Uterus (tissue), 4 donors: ENCODE results near the gene C1S. TPM values are rescaled to one million over a fixed set of nuclear protein-coding genes. Genes with fewer than 3 reads are reported as not detected.

Source experiments
- DNase-seq, 2 donors: peaks; one replicate each; pipeline ENCODE4 v3.0.0-alpha.2; 2019 to 2020
- H3K27ac ChIP-seq, 2 donors: fragments of 200-600 bp; sonication (generic); 1 replicate in 1 of 2; 2 replicates in 1 of 2; pipeline ENCODE4 v1.5.1; 2016 to 2018
- H3K27me3 ChIP-seq, 2 donors: fragments of 200-600 bp; sonication (generic); one replicate each; pipeline ENCODE4 v1.5.1; 2018 to 2019; ENCODE audit warnings: control low read depth in 1 of 2
- H3K36me3 ChIP-seq, 2 donors: fragments of 200-600 bp; sonication (generic); one replicate each; pipeline ENCODE4 v1.5.1; 2019; ENCODE audit warnings: control low read depth in 1 of 2
- H3K4me1 ChIP-seq, 2 donors: fragments of 200-600 bp; sonication (generic); one replicate each; pipeline ENCODE4 v1.5.1; 2018 to 2019; ENCODE audit warnings: control low read depth in 1 of 2
- H3K4me3 ChIP-seq, 2 donors: fragments of 200-600 bp; sonication (generic); 1 replicate in 1 of 2; 2 replicates in 1 of 2; pipeline ENCODE4 v1.5.1; 2018 to 2019; ENCODE audit warnings: mild to moderate bottlenecking in 1 of 2
- H3K9me3 ChIP-seq, 2 donors: fragments of 200-600 bp; sonication (generic); one replicate each; pipeline ENCODE4 v1.5.1; 2019; ENCODE audit warnings: control low read depth in 1 of 2
- CTCF ChIP-seq, 4 experiments: fragments of 200-600 bp in 2 of 4; fragments of 450-650 bp in 2 of 4; sonication (generic) in 2 of 4; IDR thresholded peaks; one replicate each; pipeline ENCODE4 v1.5.1; 2016 to 2019; ENCODE audit warnings: antibody characterized with exemption in 4 of 4, mild to moderate bottlenecking in 2 of 4, moderate library complexity in 1 of 4
- POLR2A ChIP-seq, 2 donors: fragments of 450-650 bp; IDR thresholded peaks; one replicate each; pipeline ENCODE4 v1.6.1; 2016; ENCODE audit warnings: antibody characterized with exemption in 2 of 2, mild to moderate bottlenecking in 1 of 2, moderate library complexity in 1 of 2
- intact Hi-C: fragments of 100-400 bp; cut with DNase I; formaldehyde crosslinking; loops from one replicate; pipeline ENCODE4 v1.15.1; 2023; ENCODE audit warnings: low total_unique reads
- total RNA-seq, 4 donors: library from RNA; depleted of rRNA in 3 of 4; stranded (reverse); fragments of >200 nt in 3 of 4; gene quantifications; one replicate each; pipeline versions ENCODE4 v1.1.0 to v1.2.4, GENCODE V29; 2014 to 2023
- donor health status: DM: yes; HTN: yes; CAD: no.

C1S gene
- total RNA-seq, 4 donors from 2014 or later = 172 to 554 (median 468) TPM

- TF ChIP-seq POLR2A (IDR thresholded peaks at IDR 0.05) = no peak
- TF ChIP-seq CTCF (IDR thresholded peaks at IDR 0.05) = no peak
- Histone ChIP-seq H3K27ac (no peak overlapping the region), H3K4me3 (no peak overlapping the region), H3K27me3 (no peaks in the 10 kb centered on the region), H3K9me3 (no peaks in the 10 kb centered on the region), H3K4me1 (no peaks in the 10 kb centered on the region), H3K36me3 (no peaks in the 10 kb centered on the region)
- no peak for DNase-seq
- intact Hi-C loops = no loop called here
Measured at GRCh38 chr12:7096006-7096932, 35.8 kb downstream of the C1S start.

GRCh38 chr12:7096979-7097378, 36.5 kb downstream of the C1S start:
- intact Hi-C loops = no loop called here
- Histone ChIP-seq H3K9me3 (no peaks in the 10 kb centered on the region), H3K4me1 (no peaks in the 10 kb centered on the region), H3K27me3 (no peaks in the 10 kb centered on the region), H3K36me3 (no peaks in the 10 kb centered on the region), H3K27ac (no peak overlapping the region), H3K4me3 (no peak overlapping the region)
- no peak for TF ChIP-seq POLR2A (IDR thresholded peaks at IDR 0.05)
- TF ChIP-seq CTCF (IDR thresholded peaks at IDR 0.05) = no peak
- no peak for DNase-seq

- Histone ChIP-seq H3K27ac (no peak overlapping the region), H3K4me3 (no peak overlapping the region), H3K27me3 (no peaks in the 10 kb centered on the region), H3K4me1 (no peaks in the 10 kb centered on the region), H3K36me3 (no peaks in the 10 kb centered on the region), H3K9me3 (no peaks in the 10 kb centered on the region)
- intact Hi-C loops = no loop called here
- no peak for DNase-seq
- TF ChIP-seq POLR2A (IDR thresholded peaks at IDR 0.05) = no peak
- no peak for TF ChIP-seq CTCF (IDR thresholded peaks at IDR 0.05)
Measured at GRCh38 chr12:7099290-7099996, 38.9 kb downstream of the C1S start.

- no peak overlapping the region for H3K27ac ChIP-seq
- H3K4me1 ChIP-seq = no peaks in the 10 kb centered on the region
- TF ChIP-seq CTCF (IDR thresholded peaks at IDR 0.05) (no peak), POLR2A (IDR thresholded peaks at IDR 0.05) (no peak)
- H3K4me3 ChIP-seq = no peak overlapping the region
- no peaks in the 10 kb centered on the region for H3K36me3 ChIP-seq
- intact Hi-C loops = no loop called here
- H3K9me3 ChIP-seq = no peaks in the 10 kb centered on the region
- H3K27me3 ChIP-seq = no peaks in the 10 kb centered on the region
- no peak for DNase-seq
Measured at GRCh38 chr12:7100239-7100638, 39.7 kb downstream of the C1S start.
